MM.1S (cell line): ENCODE measurements around the gene SCIMP.

Experiments
- DNase-seq: peaks from one replicate; pipeline ENCODE4 v3.0.0-alpha.2; 2015
- H2AFZ ChIP-seq: fragments of 300-600 bp; sonication (generic); 2 replicates; pipeline ENCODE4 v1.6.0; 2016; ENCODE audit warnings: antibody characterized with exemption, low read length
- H3F3A ChIP-seq: fragments of 300-600 bp; sonication (generic); 2 replicates; pipeline ENCODE4 v1.6.1; 2016; ENCODE audit warnings: mild to moderate bottlenecking, antibody characterized with exemption, low read length, moderate library complexity, mixed read lengths; ENCODE audit not compliant: insufficient read depth
- H3K27ac ChIP-seq: fragments of 300-600 bp; sonication (generic); 2 replicates; pipeline ENCODE4 v1.5.1; 2016; ENCODE audit warnings: mild to moderate bottlenecking, low read length
- H3K27me3 ChIP-seq: fragments of 300-600 bp; sonication (generic); replicated peaks from 2 replicates; pipeline ENCODE4 v1.6.0; 2016; ENCODE audit warnings: low read length; ENCODE audit not compliant: insufficient read depth
- H3K36me3 ChIP-seq: fragments of 300-600 bp; sonication (generic); replicated peaks from 2 replicates; pipeline ENCODE4 v1.6.1; 2016; ENCODE audit warnings: mild to moderate bottlenecking, low read length, mixed read lengths; ENCODE audit not compliant: insufficient read depth
- H3K4me1 ChIP-seq: fragments of 300-600 bp; sonication (generic); 2 replicates; pipeline ENCODE4 v1.6.1; 2016; ENCODE audit warnings: low read length, mixed read lengths
- H3K4me2 ChIP-seq: fragments of 300-600 bp; sonication (generic); 2 replicates; pipeline ENCODE4 v1.6.0; 2016; ENCODE audit warnings: low read depth, low read length
- H3K4me3 ChIP-seq: fragments of 300-600 bp; sonication (generic); 2 replicates; pipeline ENCODE4 v1.5.1; 2016; ENCODE audit warnings: low read length, mixed read lengths
- H3K79me2 ChIP-seq: fragments of 300-600 bp; sonication (generic); 2 replicates; pipeline ENCODE4 v1.6.1; 2016; ENCODE audit warnings: mixed run types, low read length, mixed read lengths
- H3K9ac ChIP-seq: fragments of 300-600 bp; sonication (generic); 2 replicates; pipeline ENCODE4 v1.6.1; 2016; ENCODE audit warnings: low read length, mixed read lengths
- H3K9me2 ChIP-seq: fragments of 300-600 bp; sonication (generic); replicated peaks from 2 replicates; pipeline ENCODE4 v1.6.1; 2016; ENCODE audit warnings: mild to moderate bottlenecking, low read length, mixed read lengths; ENCODE audit not compliant: insufficient read depth
- H3K9me3 ChIP-seq: fragments of 300-600 bp; sonication (generic); replicated peaks from 2 replicates; pipeline ENCODE4 v1.6.1; 2016; ENCODE audit warnings: mild to moderate bottlenecking, low read length, mixed read lengths; ENCODE audit not compliant: insufficient read depth
- H4K20me1 ChIP-seq: fragments of 300-600 bp; sonication (generic); 2 replicates; pipeline ENCODE4 v1.6.1; 2016; ENCODE audit warnings: mild to moderate bottlenecking, low read length, moderate library complexity, mixed read lengths; ENCODE audit not compliant: insufficient read depth
- CTCF ChIP-seq: fragments of 300-600 bp; sonication (generic); IDR thresholded peaks from 2 replicates; pipeline ENCODE4 v1.5.1; 2016; ENCODE audit warnings: antibody characterized with exemption, low read length, mixed read lengths
- EZH2 ChIP-seq: fragments of 300-600 bp; sonication (generic); optimal IDR thresholded peaks from 2 replicates; pipeline ENCODE3; 2017; ENCODE audit warnings: low read depth, mild to moderate bottlenecking, antibody characterized with exemption, low read length, mixed read lengths
- EZH2phosphoT487 ChIP-seq: fragments of 300-600 bp; sonication (generic); IDR thresholded peaks from 2 replicates; pipeline ENCODE4 v1.6.1; 2018; ENCODE audit warnings: antibody characterized with exemption, low read length

The SCIMP gene

GRCh38 chr17:5211458-5211857 lies 23.2 kb downstream of the SCIMP start:
- H3K27ac ChIP-seq: no peak overlapping the region
- H3K36me3 ChIP-seq: no peaks in the 10 kb centered on the region
- H3F3A ChIP-seq: no peaks in the 10 kb centered on the region
- H3K4me2 ChIP-seq: no peak overlapping the region
- H3K4me1 ChIP-seq: no peaks in the 10 kb centered on the region
- H3K27me3 ChIP-seq: no peaks in the 10 kb centered on the region
- H4K20me1 ChIP-seq: no peaks in the 10 kb centered on the region
- no peaks in the 10 kb centered on the region for H3K9me3 ChIP-seq
- no peaks in the 10 kb centered on the region for H3K79me2 ChIP-seq
- no peak overlapping the region for H2AFZ ChIP-seq
- no peak overlapping the region for H3K9ac ChIP-seq
- H3K9me2 ChIP-seq: no peaks in the 10 kb centered on the region
- TF ChIP-seq EZH2phosphoT487 (no peak), CTCF (no peak), EZH2 (no peak)
- H3K4me3 ChIP-seq: no peak overlapping the region
- DNase-seq: no peak

- Histone ChIP-seq H3K9me2 (no peaks in the 10 kb centered on the region), H3K4me2 (no peak overlapping the region), H3K36me3 (no peaks in the 10 kb centered on the region), H3K79me2 (no peaks in the 10 kb centered on the region), H3K9ac (no peak overlapping the region), H3F3A (no peaks in the 10 kb centered on the region), H2AFZ (no peak overlapping the region), H3K27ac (no peak overlapping the region), H3K4me3 (no peak overlapping the region), H4K20me1 (no peaks in the 10 kb centered on the region), H3K4me1 (no peaks in the 10 kb centered on the region), H3K9me3 (no peaks in the 10 kb centered on the region), H3K27me3 (no peaks in the 10 kb centered on the region)
- no peak for DNase-seq
- no peak for TF ChIP-seq EZH2phosphoT487
- no peak for TF ChIP-seq CTCF
- no peak for TF ChIP-seq EZH2
Observed at GRCh38 chr17:5210614-5211252, 23.9 kb downstream of the SCIMP start.

- H3K27ac ChIP-seq: no peak overlapping the region
- H3K4me1 ChIP-seq: no peaks in the 10 kb centered on the region
- H4K20me1 ChIP-seq: no peaks in the 10 kb centered on the region
- TF ChIP-seq CTCF (no peak), EZH2 (no peak), EZH2phosphoT487 (no peak)
- no peaks in the 10 kb centered on the region for H3F3A ChIP-seq
- no peaks in the 10 kb centered on the region for H3K36me3 ChIP-seq
- no peaks in the 10 kb centered on the region for H3K9me2 ChIP-seq
- no peak overlapping the region for H2AFZ ChIP-seq
- no peaks in the 10 kb centered on the region for H3K79me2 ChIP-seq
- no peaks in the 10 kb centered on the region for H3K9me3 ChIP-seq
- H3K27me3 ChIP-seq: no peaks in the 10 kb centered on the region
- no peak overlapping the region for H3K4me3 ChIP-seq
- H3K4me2 ChIP-seq: no peak overlapping the region
- no peak overlapping the region for H3K9ac ChIP-seq
- DNase-seq: no peak
Observed at GRCh38 chr17:5210091-5210490, 24.6 kb downstream of the SCIMP start.
